Measurements from ENCODE around the gene ZG16. TPM values are rescaled to one million over a fixed set of nuclear protein-coding genes. Genes with fewer than 3 reads are reported as not detected.
"Not testable (repeated sequence)": the region's sequence is repeated elsewhere in the genome, so short reads cannot be mapped to it uniquely, and the experiment has no call there.

The ZG16 gene
- total and polyA plus RNA-seq, 4 donors, result 0.12 to 23.9 (median 4.3) TPM; not detected in 1

DNA sequence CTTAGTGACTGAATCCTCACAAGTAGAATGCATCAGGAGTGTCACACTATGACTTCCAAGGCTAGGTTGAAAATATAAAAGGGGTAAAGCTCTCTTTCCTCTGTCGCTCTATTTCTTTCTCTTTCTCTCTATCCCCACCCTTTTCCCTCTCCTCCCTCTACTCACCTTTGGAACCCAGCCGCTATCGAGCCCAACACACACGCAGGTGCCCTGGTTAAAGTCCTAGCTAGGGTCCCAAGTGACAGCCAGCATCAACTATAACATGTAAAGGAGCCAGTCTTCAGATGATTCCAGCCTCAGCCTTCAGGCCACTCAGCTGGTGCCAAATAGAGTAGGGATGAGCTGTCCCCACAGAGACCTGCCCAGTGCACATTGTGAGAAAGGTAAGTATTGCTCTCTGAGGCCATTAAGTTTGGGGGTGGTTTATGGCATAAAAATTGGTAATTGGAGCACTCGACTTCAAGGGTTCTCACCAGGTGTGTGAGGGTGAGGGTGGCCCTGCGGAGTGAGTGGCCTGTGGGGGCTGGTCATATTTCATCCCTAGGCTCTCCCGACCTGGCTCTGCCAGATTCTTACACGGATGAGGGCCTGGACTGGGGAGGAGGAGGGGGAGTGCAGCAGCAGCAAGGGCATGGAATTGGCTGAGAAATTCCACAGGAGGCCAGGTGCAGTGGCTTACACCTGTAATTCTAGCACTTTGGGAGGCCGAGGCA lies 17.3 kb upstream of the ZG16 start:
- Histone ChIP-seq H3K27ac (ENCODE audit: low read depth in 1 of 2, low read length in 2 of 2) (no peak overlapping the region), H3K4me3 (ENCODE audit: low read length in 2 of 2) (no peak overlapping the region), H3K36me3 (ENCODE audit: control insufficient read depth in 1 of 2, insufficient read depth in 2 of 2, low read length in 1 of 2) (no peaks in the 10 kb centered on the region), H3K27me3 (ENCODE audit: control insufficient read depth in 1 of 2, insufficient read depth in 2 of 2, low read length in 1 of 2) (no peaks in the 10 kb centered on the region), H3K9me3 (ENCODE audit: control insufficient read depth, low read length) (no peaks in the 10 kb centered on the region), H3K4me1 (ENCODE audit: control insufficient read depth in 1 of 2, insufficient read depth in 2 of 2, low read length in 2 of 2) (no peaks in the 10 kb centered on the region)
- intact Hi-C loops (cut with DNase I), result no loop called here
- 86 to 87% methylated on average over 9 of the region's 9 CpGs for WGBS, 2 donors
- no peak for DNase-seq
- ATAC-seq (ENCODE audit: low FRiP score), result no peak

- H3K4me1 ChIP-seq (ENCODE audit: control insufficient read depth in 1 of 2, insufficient read depth in 2 of 2, low read length in 2 of 2); DNase-seq; intact Hi-C loops (cut with DNase I); H3K9me3 ChIP-seq (ENCODE audit: control insufficient read depth, low read length); H3K27me3 ChIP-seq (ENCODE audit: control insufficient read depth in 1 of 2, insufficient read depth in 2 of 2, low read length in 1 of 2); ATAC-seq (ENCODE audit: low FRiP score); H3K4me3 ChIP-seq (ENCODE audit: low read length in 2 of 2); H3K27ac ChIP-seq (ENCODE audit: low read depth in 1 of 2, low read length in 2 of 2); H3K36me3 ChIP-seq (ENCODE audit: control insufficient read depth in 1 of 2, insufficient read depth in 2 of 2, low read length in 1 of 2): not testable (repeated sequence)
- 83 to 85% methylated on average over 8 of the region's 8 CpGs for WGBS, 2 donors
These were observed 16.8 kb upstream of the ZG16 start for GRCh38 chr16:29761280-29761651.

DNA sequence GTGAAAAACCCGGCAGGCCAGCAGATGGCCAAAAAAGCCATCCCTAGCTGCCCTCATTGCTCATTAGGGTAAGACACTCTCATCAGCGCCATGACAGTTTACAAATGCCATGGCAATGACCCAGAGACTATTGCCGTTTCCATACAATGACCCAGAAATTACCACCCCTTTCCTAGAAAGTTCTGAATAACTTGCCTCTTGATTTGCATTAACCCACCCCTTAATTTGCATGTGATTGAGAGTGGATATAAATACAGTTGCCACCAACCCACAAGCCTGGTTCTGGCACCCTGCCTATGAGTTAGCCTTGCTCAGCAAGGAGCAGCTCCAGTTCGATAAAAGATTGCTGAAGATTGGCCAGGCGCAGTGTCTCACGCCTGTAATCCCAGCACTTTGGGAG lies 16.2 kb upstream of the ZG16 start:
- no peaks in the 10 kb centered on the region for H3K9me3 ChIP-seq (ENCODE audit: control insufficient read depth, low read length)
- DNase-seq (no peak), ATAC-seq (ENCODE audit: low FRiP score) (no peak)
- no peak overlapping the region for H3K4me3 ChIP-seq (ENCODE audit: low read length in 2 of 2)
- no peaks in the 10 kb centered on the region for H3K4me1 ChIP-seq (ENCODE audit: control insufficient read depth in 1 of 2, insufficient read depth in 2 of 2, low read length in 2 of 2)
- intact Hi-C loops (cut with DNase I), result no loop called here
- no peaks in the 10 kb centered on the region for H3K27me3 ChIP-seq (ENCODE audit: control insufficient read depth in 1 of 2, insufficient read depth in 2 of 2, low read length in 1 of 2)
- 79 to 82% methylated on average over 6 of the region's 6 CpGs for WGBS, 2 donors
- H3K27ac ChIP-seq (ENCODE audit: low read depth in 1 of 2, low read length in 2 of 2), result no peak overlapping the region
- no peaks in the 10 kb centered on the region for H3K36me3 ChIP-seq (ENCODE audit: control insufficient read depth in 1 of 2, insufficient read depth in 2 of 2, low read length in 1 of 2)

GRCh38 chr16:29763326-29763725 lies 14.7 kb upstream of the ZG16 start:
- no peak overlapping the region for H3K4me3 ChIP-seq (ENCODE audit: low read length in 2 of 2)
- WGBS, 2 donors, result 64 to 83% methylated on average over 6 of the region's 6 CpGs
- intact Hi-C loops (cut with DNase I), result no loop called here

GRCh38 chr16:29765167-29766032 lies 12.7 kb upstream of the ZG16 start:
- H3K4me1 ChIP-seq (ENCODE audit: control insufficient read depth in 1 of 2, insufficient read depth in 2 of 2, low read length in 2 of 2), result no peaks in the 10 kb centered on the region
- intact Hi-C loops (cut with DNase I), result no loop called here
- DNase-seq, result no peak
- WGBS, 2 donors, result 72 to 73% methylated on average over 15 of the region's 15 CpGs
- H3K27ac ChIP-seq (ENCODE audit: low read depth in 1 of 2, low read length in 2 of 2), result no peak overlapping the region
- H3K4me3 ChIP-seq (ENCODE audit: low read length in 2 of 2), result no peak overlapping the region
- no peaks in the 10 kb centered on the region for H3K9me3 ChIP-seq (ENCODE audit: control insufficient read depth, low read length)
- no peak for ATAC-seq (ENCODE audit: low FRiP score)
- H3K27me3 ChIP-seq (ENCODE audit: control insufficient read depth in 1 of 2, insufficient read depth in 2 of 2, low read length in 1 of 2), result no peaks in the 10 kb centered on the region
- H3K36me3 ChIP-seq (ENCODE audit: control insufficient read depth in 1 of 2, insufficient read depth in 2 of 2, low read length in 1 of 2), result no peaks in the 10 kb centered on the region

More at GRCh38 chr16:29763326-29763725, 14.7 kb upstream of the ZG16 start:
- Histone ChIP-seq H3K27me3 (ENCODE audit: control insufficient read depth in 1 of 2, insufficient read depth in 2 of 2, low read length in 1 of 2) (no peaks in the 10 kb centered on the region), H3K4me1 (ENCODE audit: control insufficient read depth in 1 of 2, insufficient read depth in 2 of 2, low read length in 2 of 2) (no peaks in the 10 kb centered on the region), H3K9me3 (ENCODE audit: control insufficient read depth, low read length) (no peaks in the 10 kb centered on the region), H3K27ac (ENCODE audit: low read depth in 1 of 2, low read length in 2 of 2) (no peak overlapping the region), H3K36me3 (ENCODE audit: control insufficient read depth in 1 of 2, insufficient read depth in 2 of 2, low read length in 1 of 2) (no peaks in the 10 kb centered on the region)
- ATAC-seq (ENCODE audit: low FRiP score) (no peak), DNase-seq (no peak)

DNA sequence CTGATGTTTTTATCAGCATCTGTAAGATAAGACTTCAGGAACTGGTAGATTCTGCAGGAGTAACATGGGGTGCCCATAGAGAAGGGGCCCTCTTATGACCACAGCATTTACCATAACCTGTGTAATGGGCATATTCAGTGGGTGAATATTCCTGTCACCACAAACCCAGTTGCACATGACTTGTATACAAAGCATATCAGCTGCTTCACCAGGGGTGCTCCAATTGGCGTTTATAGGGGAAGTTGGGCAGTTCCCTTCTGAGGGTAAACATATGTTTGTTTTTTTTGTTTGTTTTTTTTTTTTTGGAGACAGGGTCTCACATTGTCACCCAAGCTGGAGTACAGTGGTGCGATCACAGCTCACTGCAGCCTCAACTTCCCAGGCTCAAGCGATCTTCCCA lies 11.5 kb upstream of the ZG16 start:
- no peak for DNase-seq
- no peak overlapping the region for H3K27ac ChIP-seq (ENCODE audit: low read depth in 1 of 2, low read length in 2 of 2)
- no peaks in the 10 kb centered on the region for H3K9me3 ChIP-seq (ENCODE audit: control insufficient read depth, low read length)
- H3K4me1 ChIP-seq (ENCODE audit: control insufficient read depth in 1 of 2, insufficient read depth in 2 of 2, low read length in 2 of 2), result no peaks in the 10 kb centered on the region
- H3K4me3 ChIP-seq (ENCODE audit: low read length in 2 of 2), result no peak overlapping the region
- intact Hi-C loops (cut with DNase I), result no loop called here
- ATAC-seq (ENCODE audit: low FRiP score), result no peak
- H3K36me3 ChIP-seq (ENCODE audit: control insufficient read depth in 1 of 2, insufficient read depth in 2 of 2, low read length in 1 of 2), result no peaks in the 10 kb centered on the region
- 87 to 94% methylated on average over 3 of the region's 3 CpGs for WGBS, 2 donors
- no peaks in the 10 kb centered on the region for H3K27me3 ChIP-seq (ENCODE audit: control insufficient read depth in 1 of 2, insufficient read depth in 2 of 2, low read length in 1 of 2)

- Histone ChIP-seq H3K36me3 (ENCODE audit: control insufficient read depth in 1 of 2, insufficient read depth in 2 of 2, low read length in 1 of 2) (no peaks in the 10 kb centered on the region), H3K4me1 (ENCODE audit: control insufficient read depth in 1 of 2, insufficient read depth in 2 of 2, low read length in 2 of 2) (no peaks in the 10 kb centered on the region), H3K4me3 (ENCODE audit: low read length in 2 of 2) (no peak overlapping the region), H3K27me3 (ENCODE audit: control insufficient read depth in 1 of 2, insufficient read depth in 2 of 2, low read length in 1 of 2) (no peaks in the 10 kb centered on the region), H3K9me3 (ENCODE audit: control insufficient read depth, low read length) (no peaks in the 10 kb centered on the region), H3K27ac (ENCODE audit: low read depth in 1 of 2, low read length in 2 of 2) (no peak overlapping the region)
- ATAC-seq (ENCODE audit: low FRiP score) (no peak), DNase-seq (no peak)
- intact Hi-C loops (cut with DNase I), result no loop called here
- 87 to 93% methylated on average over 3 of the region's 3 CpGs for WGBS, 2 donors
These were observed 11.0 kb upstream of the ZG16 start for GRCh38 chr16:29767062-29767461.

- no peak overlapping the region for H3K4me3 ChIP-seq (ENCODE audit: low read length in 2 of 2)
- no peaks in the 10 kb centered on the region for H3K27me3 ChIP-seq (ENCODE audit: control insufficient read depth in 1 of 2, insufficient read depth in 2 of 2, low read length in 1 of 2)
- H3K36me3 ChIP-seq (ENCODE audit: control insufficient read depth in 1 of 2, insufficient read depth in 2 of 2, low read length in 1 of 2), result no peaks in the 10 kb centered on the region
- no peaks in the 10 kb centered on the region for H3K9me3 ChIP-seq (ENCODE audit: control insufficient read depth, low read length)
- no peak for ATAC-seq (ENCODE audit: low FRiP score)
- no peaks in the 10 kb centered on the region for H3K4me1 ChIP-seq (ENCODE audit: control insufficient read depth in 1 of 2, insufficient read depth in 2 of 2, low read length in 2 of 2)
- intact Hi-C loops (cut with DNase I), result no loop called here
- DNase-seq, result no peak
- no peak overlapping the region for H3K27ac ChIP-seq (ENCODE audit: low read depth in 1 of 2, low read length in 2 of 2)
- 80 to 82% methylated on average over 2 of the region's 2 CpGs for WGBS, 2 donors
These were observed 8.5 kb upstream of the ZG16 start for GRCh38 chr16:29769507-29769906.
